T-cell (primary cell): ENCODE data around the gene CEP112. TPM values are rescaled to one million over a fixed set of nuclear protein-coding genes. Genes with fewer than 3 reads are reported as not detected.

ENCODE experiments used
- ATAC-seq, 4 experiments: fragments of 200-7000 bp in 3 of 4; fragments of 150-1000 bp in 1 of 4; cut with Tn5 transposase; replicated peaks in 1 of 4; 1 replicate in 3 of 4; 2 replicates in 1 of 4; pipeline ENCODE4 v1.10.0; 2021; ENCODE audit warnings: moderate library complexity in 3 of 4, mild to moderate bottlenecking in 2 of 4, moderate number of reproducible peaks in 1 of 4
- CTCF ChIA-PET, 2 donors: fragments of 300-600 bp; sonication (Branson Sonifier 250); formaldehyde crosslinking; loops; one replicate each; lab custom pipeline; 2022; ENCODE audit warnings: antibody characterized with exemption in 2 of 2; lab: Charles Lee
- POLR2A ChIA-PET, 2 donors: fragments of 300-600 bp; sonication (Branson Sonifier 250); formaldehyde crosslinking; loops; one replicate each; lab custom pipeline; 2022; ENCODE audit warnings: antibody characterized with exemption in 2 of 2; lab: Charles Lee
- DNase-seq, 35 experiments: peaks; one replicate each; pipeline versions ENCODE4 v3.0.0 to v3.0.0-alpha.2; 2013 to 2023
- H3K27ac ChIP-seq: one replicate; pipeline ENCODE4 v1.5.1; 2013; ENCODE audit warnings: low read length
- H3K27me3 ChIP-seq, 2 experiments: replicated peaks in 1 of 2; 1 replicate in 1 of 2; 2 replicates in 1 of 2; pipeline versions ENCODE4 v1.6.1 to v1.7.0; 2013; ENCODE audit warnings: low read length in 1 of 2, mixed read lengths in 1 of 2; ENCODE audit not compliant: control insufficient read depth in 2 of 2, insufficient read depth in 2 of 2; ENCODE audit errors: extremely low read depth in 1 of 2
- H3K36me3 ChIP-seq, 2 donors: 1 replicate in 1 of 2; 2 replicates in 1 of 2; pipeline versions ENCODE4 v1.6.1 to v1.7.0; 2013; ENCODE audit warnings: low read length in 1 of 2; ENCODE audit not compliant: control insufficient read depth in 2 of 2, insufficient read depth in 1 of 2; ENCODE audit errors: extremely low read depth in 1 of 2
- H3K4me1 ChIP-seq, 2 experiments: 1 replicate in 1 of 2; 2 replicates in 1 of 2; pipeline versions ENCODE4 v1.6.1 to v1.7.0; 2013; ENCODE audit warnings: low read length in 2 of 2, mixed read lengths in 1 of 2; ENCODE audit not compliant: insufficient read depth in 2 of 2, control insufficient read depth in 1 of 2; ENCODE audit errors: extremely low read depth in 1 of 2
- H3K4me3 ChIP-seq, 2 donors: 1 replicate in 1 of 2; 2 replicates in 1 of 2; pipeline versions ENCODE4 v1.5.1 to v1.7.0; 2013; ENCODE audit warnings: mild to moderate bottlenecking in 2 of 2, low read length in 1 of 2, moderate library complexity in 1 of 2; ENCODE audit not compliant: control insufficient read depth in 1 of 2; ENCODE audit errors: extremely low read depth in 1 of 2
- H3K9me3 ChIP-seq: 2 replicates; pipeline ENCODE4 v1.7.0; 2013
- H3K27ac Mint-ChIP-seq, 2 donors: one replicate each; pipeline ENCODE4 v1.8.0; 2020 to 2021; ENCODE audit warnings: mild to moderate bottlenecking in 2 of 2, mixed read lengths in 2 of 2
- H3K27me3 Mint-ChIP-seq, 2 donors: one replicate each; pipeline ENCODE4 v1.8.0; 2021 to 2022; ENCODE audit warnings: mixed read lengths in 2 of 2
- H3K36me3 Mint-ChIP-seq: one replicate; pipeline ENCODE4 v1.8.0; 2021; ENCODE audit warnings: mixed read lengths
- H3K4me1 Mint-ChIP-seq, 3 donors: one replicate each; pipeline ENCODE4 v1.8.0; 2020 to 2022; ENCODE audit warnings: mixed read lengths in 3 of 3, mild to moderate bottlenecking in 1 of 3
- H3K4me3 Mint-ChIP-seq, 3 donors: one replicate each; pipeline ENCODE4 v1.8.0; 2020 to 2022; ENCODE audit warnings: mild to moderate bottlenecking in 3 of 3, mixed read lengths in 3 of 3, moderate library complexity in 3 of 3
- H3K9me3 Mint-ChIP-seq, 3 donors: one replicate each; pipeline ENCODE4 v1.8.0; 2020 to 2022; ENCODE audit warnings: mixed read lengths in 3 of 3
- whole genome bisulfite sequencing: methylation state at CpG from one replicate; pipeline ENCODE4 v1.1.5; 2013; ENCODE audit warnings: missing lambda C conversion rate; ENCODE audit not compliant: insufficient coverage; 5-methylcytosine and 5-hydroxymethylcytosine counted together
- total RNA-seq, 35 experiments: library from RNA in 6 of 35; stranded (reverse) in 6 of 35; fragments of 120-200 nt in 1 of 35; gene quantifications; one replicate each; pipeline versions ENCODE4 v1.2.1 to v1.2.4 and lab custom pipeline; 2013 to 2026

CEP112 gene
- total RNA-seq, 5 donors from 2014 or later (not counting 1 experiment from before 2014, with no cell fraction given) = 2.4 to 4.9 (median 4.5) TPM

- Histone ChIP-seq H3K4me1 (no peaks in the 10 kb centered on the region), H3K36me3 (no peaks in the 10 kb centered on the region), H3K27me3 (no peaks in the 10 kb centered on the region), H3K27ac (no peak overlapping the region), H3K4me3 (no peak overlapping the region), H3K9me3 (no peaks in the 10 kb centered on the region)
- H3K27ac Mint-ChIP-seq = no peak overlapping the region
- 100% methylated on average over 1 of the region's 4 CpGs for WGBS
- no peak for DNase-seq
- peaks cover 5 to 16% (median 13%) of the 10 kb centered on the region in 3 donors for H3K9me3 Mint-ChIP-seq
- no peak for ATAC-seq
- CTCF ChIA-PET = no interaction called here
- peaks cover 5% of the 10 kb centered on the region for H3K36me3 Mint-ChIP-seq
- POLR2A ChIA-PET = no interaction called here
- no peaks in the 10 kb centered on the region for H3K4me1 Mint-ChIP-seq
- H3K4me3 Mint-ChIP-seq = no peak overlapping the region
- peaks cover 0 to 6% of the 10 kb centered on the region in 2 donors for H3K27me3 Mint-ChIP-seq
These were observed 185.3 kb downstream of the CEP112 start for GRCh38 chr17:66006654-66007053.

- CTCF ChIA-PET = no interaction called here
- peaks cover 0 to 7% (median 6%) of the 10 kb centered on the region in 3 donors for H3K4me1 Mint-ChIP-seq
These were observed 189.1 kb downstream of the CEP112 start for GRCh38 chr17:66002812-66003211.

GRCh38 chr17:66002063-66002585, 189.8 kb downstream of the CEP112 start:
- Histone ChIP-seq H3K4me3 (no peak overlapping the region), H3K9me3 (no peaks in the 10 kb centered on the region), H3K27ac (no peak overlapping the region), H3K4me1 (no peaks in the 10 kb centered on the region), H3K36me3 (no peaks in the 10 kb centered on the region), H3K27me3 (peaks cover 0 to 5% of the 10 kb centered on the region in 2 experiments)
- DNase-seq = no peak
- H3K4me3 Mint-ChIP-seq = no peak overlapping the region
- no peak for ATAC-seq
- no peaks in the 10 kb centered on the region for H3K9me3 Mint-ChIP-seq
- WGBS = no CpG with 5 or more reads among the region's 1 CpG
- ChIA-PET CTCF (no interaction called here), POLR2A (no interaction called here)
- H3K27ac Mint-ChIP-seq = no peak overlapping the region
- peaks cover 0 to 7% (median 6%) of the 10 kb centered on the region in 3 donors for H3K4me1 Mint-ChIP-seq
- H3K36me3 Mint-ChIP-seq = peaks cover 5% of the 10 kb centered on the region
- H3K27me3 Mint-ChIP-seq = peaks cover 0 to 7% of the 10 kb centered on the region in 2 donors

More at GRCh38 chr17:66002812-66003211, 189.1 kb downstream of the CEP112 start:
- no peaks in the 10 kb centered on the region for H3K9me3 ChIP-seq
- POLR2A ChIA-PET = no interaction called here
- H3K36me3 ChIP-seq = no peaks in the 10 kb centered on the region
- peaks cover 5% of the 10 kb centered on the region for H3K36me3 Mint-ChIP-seq
- ATAC-seq (no peak), DNase-seq (no peak)
- H3K27ac ChIP-seq = no peak overlapping the region
- no peak overlapping the region for H3K4me3 ChIP-seq
- peaks cover 0 to 7% of the 10 kb centered on the region in 2 donors for H3K27me3 Mint-ChIP-seq
- peaks cover 0 to 5% of the 10 kb centered on the region in 2 experiments for H3K27me3 ChIP-seq
- no peak overlapping the region for H3K4me3 Mint-ChIP-seq
- no peaks in the 10 kb centered on the region for H3K9me3 Mint-ChIP-seq
- H3K27ac Mint-ChIP-seq = no peak overlapping the region
- H3K4me1 ChIP-seq = no peaks in the 10 kb centered on the region
- 100% methylated on average over 1 of the region's 1 CpG for WGBS

- peaks cover 5% of the 10 kb centered on the region for H3K36me3 Mint-ChIP-seq
- DNase-seq (no peak), ATAC-seq (no peak)
- H3K27ac Mint-ChIP-seq = no peak overlapping the region
- H3K4me3 Mint-ChIP-seq = no peak overlapping the region
- ChIA-PET POLR2A (interaction anchor here in 1 of 2 donors (0.6 kb wide), 2 partner anchors 53 to 562 kb away, joined by 3 to 4 read pairs; no protein-coding TSS in a partner anchor), CTCF (no interaction called here)
- no peaks in the 10 kb centered on the region for H3K9me3 ChIP-seq
- H3K4me1 Mint-ChIP-seq = peaks cover 0 to 7% (median 6%) of the 10 kb centered on the region in 3 donors
- no peaks in the 10 kb centered on the region for H3K36me3 ChIP-seq
- H3K4me1 ChIP-seq = no peaks in the 10 kb centered on the region
- 0% methylated on average over 1 of the region's 4 CpGs for WGBS
- peaks cover 0 to 7% of the 10 kb centered on the region in 2 donors for H3K27me3 Mint-ChIP-seq
- H3K4me3 ChIP-seq = no peak overlapping the region
- peaks cover 0 to 5% (median 0%) of the 10 kb centered on the region in 3 donors for H3K9me3 Mint-ChIP-seq
- H3K27ac ChIP-seq = no peak overlapping the region
- H3K27me3 ChIP-seq = peaks cover 0 to 5% of the 10 kb centered on the region in 2 experiments
These were observed 191.7 kb downstream of the CEP112 start for GRCh38 chr17:66000216-66000615.

GRCh38 chr17:65998675-65999074, 193.3 kb downstream of the CEP112 start:
- Mint-ChIP-seq H3K9me3 (peaks cover 0 to 5% (median 0%) of the 10 kb centered on the region in 3 donors), H3K4me1 (peaks cover 0 to 7% (median 6%) of the 10 kb centered on the region in 3 donors), H3K36me3 (no peaks in the 10 kb centered on the region), H3K27ac (no peak overlapping the region), H3K4me3 (no peak overlapping the region), H3K27me3 (peaks cover 0 to 7% of the 10 kb centered on the region in 2 donors)
- no CpG with 5 or more reads among the region's 3 CpGs for WGBS
- ChIA-PET CTCF (interaction anchor here in 1 of 2 donors (0.7 kb wide), 1 partner anchor 883 kb away, joined by 3 read pairs; no protein-coding TSS in a partner anchor), POLR2A (interaction anchor here in 1 of 2 donors (0.5 kb wide), 1 partner anchor 139 kb away, joined by 3 read pairs; no protein-coding TSS in a partner anchor)
- H3K36me3 ChIP-seq = no peaks in the 10 kb centered on the region
- DNase-seq = no peak
- no peak overlapping the region for H3K27ac ChIP-seq
- no peaks in the 10 kb centered on the region for H3K4me1 ChIP-seq
- no peak for ATAC-seq
- H3K27me3 ChIP-seq = peaks cover 0 to 5% of the 10 kb centered on the region in 2 experiments
- H3K9me3 ChIP-seq = no peaks in the 10 kb centered on the region
- H3K4me3 ChIP-seq = no peak overlapping the region

GRCh38 chr17:65994679-65995078, 197.3 kb downstream of the CEP112 start:
- H3K36me3 Mint-ChIP-seq = no peaks in the 10 kb centered on the region
- ChIA-PET POLR2A (no interaction called here), CTCF (interaction anchor here in 1 of 2 donors (0.6 kb wide), 1 partner anchor 37 kb away, joined by 5 read pairs; no protein-coding TSS in a partner anchor)
- no peaks in the 10 kb centered on the region for H3K4me1 Mint-ChIP-seq
- Histone ChIP-seq H3K27me3 (no peaks in the 10 kb centered on the region), H3K27ac (no peak overlapping the region), H3K4me1 (no peaks in the 10 kb centered on the region), H3K4me3 (no peak overlapping the region), H3K36me3 (no peaks in the 10 kb centered on the region), H3K9me3 (no peaks in the 10 kb centered on the region)
- H3K9me3 Mint-ChIP-seq = peaks cover 0 to 5% (median 0%) of the 10 kb centered on the region in 3 donors
- no peak overlapping the region for H3K27ac Mint-ChIP-seq
- no peak overlapping the region for H3K4me3 Mint-ChIP-seq
- DNase-seq (no peak), ATAC-seq (no peak)
- WGBS = 88% methylated on average over 2 of the region's 4 CpGs
- peaks cover 0 to 4% of the 10 kb centered on the region in 2 donors for H3K27me3 Mint-ChIP-seq
